B cell (primary cell): ENCODE results near the gene SNAPC4.

Experiments used
- CTCF ChIP-seq: fragments of 200-600 bp; IDR thresholded peaks from one replicate; pipeline ENCODE4 v1.8.0; 2022; ENCODE audit warnings: antibody characterized with exemption, mild to moderate bottlenecking
- EZH2 ChIP-seq: IDR thresholded peaks from 2 replicates; pipeline ENCODE4 v1.6.1; 2012; ENCODE audit warnings: borderline replicate concordance, low read depth, mild to moderate bottlenecking, moderate library complexity, low read length; ENCODE audit not compliant: insufficient read depth, poor library complexity, severe bottlenecking

DNA sequence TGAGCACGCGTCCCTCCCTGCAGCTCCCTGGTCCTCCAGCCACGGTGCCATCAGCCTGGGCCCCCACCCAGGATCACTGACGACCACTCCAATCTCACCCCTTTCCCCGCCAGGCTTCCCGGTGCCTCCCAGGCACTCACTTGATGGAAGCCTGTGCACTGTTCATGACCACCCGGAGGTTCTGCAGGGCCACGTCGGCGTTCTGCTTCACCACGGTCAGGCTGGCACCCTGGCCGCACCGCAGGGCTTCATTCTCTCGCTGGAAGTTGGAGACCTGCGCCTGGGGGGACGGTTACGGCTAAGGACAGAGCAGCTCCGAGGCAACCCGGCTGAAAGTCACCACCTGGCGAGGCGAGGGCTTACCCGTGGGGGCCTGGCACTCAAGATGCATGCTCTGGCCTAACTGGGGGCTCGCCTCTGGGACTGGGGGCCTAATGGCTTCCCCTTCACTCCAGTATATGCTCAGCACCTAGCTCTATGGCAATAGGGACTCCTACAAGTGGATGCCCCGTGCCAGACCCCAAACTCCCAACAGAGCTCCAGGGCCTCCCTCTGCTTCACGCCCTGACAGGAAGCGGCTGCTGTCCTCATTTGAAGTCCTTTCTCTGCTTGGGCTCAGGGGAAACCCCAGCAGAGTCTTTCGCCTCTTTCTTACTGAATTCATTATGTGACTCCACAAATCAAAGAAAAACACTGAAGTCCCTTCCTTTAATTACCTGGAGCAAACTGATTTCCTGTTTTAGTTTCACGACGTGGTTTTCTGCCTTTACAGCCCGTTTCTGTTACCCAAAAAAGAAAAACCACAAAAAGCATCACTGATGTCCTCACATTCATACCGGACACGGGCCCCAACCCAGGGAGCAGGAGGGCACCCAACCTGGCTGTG lies 4.2 kb upstream of the SNAPC4 start:
- TF ChIP-seq CTCF (no peak), EZH2 (no peak)
